Left ventricle myocardium superior (tissue), 1 donor: ENCODE results near the gene PLA2G4C. TPM values are rescaled to one million over a fixed set of nuclear protein-coding genes. Genes with fewer than 3 reads are reported as not detected.

Source experiments
- ATAC-seq: fragments of 200-7000 bp; cut with Tn5 transposase; one replicate; pipeline ENCODE4 v1.9.1; 2020; ENCODE audit warnings: mild to moderate bottlenecking, moderate library complexity
- DNase-seq: peaks from one replicate; pipeline ENCODE4 v3.0.0-alpha.2; 2020
- intact Hi-C: fragments of 100-400 bp; cut with micrococcal nuclease; formaldehyde crosslinking; loops from one replicate; pipeline ENCODE4 v1.11.0; 2022
- total RNA-seq: library from RNA; stranded (reverse); fragmentation: NEBNext Ultra II Directional; extraction: Animal tissue kit (Norgen Biotek cat#: 25700); gene quantifications from one replicate; pipeline ENCODE4 v1.2.1, GENCODE V29; 2021
- donor health status: DM: no; HTN: yes; CAD: no; lungs with severe emphysema.

Gene PLA2G4C
- total RNA-seq, 1 donor from 2014 or later, result 34.9 TPM

DNA sequence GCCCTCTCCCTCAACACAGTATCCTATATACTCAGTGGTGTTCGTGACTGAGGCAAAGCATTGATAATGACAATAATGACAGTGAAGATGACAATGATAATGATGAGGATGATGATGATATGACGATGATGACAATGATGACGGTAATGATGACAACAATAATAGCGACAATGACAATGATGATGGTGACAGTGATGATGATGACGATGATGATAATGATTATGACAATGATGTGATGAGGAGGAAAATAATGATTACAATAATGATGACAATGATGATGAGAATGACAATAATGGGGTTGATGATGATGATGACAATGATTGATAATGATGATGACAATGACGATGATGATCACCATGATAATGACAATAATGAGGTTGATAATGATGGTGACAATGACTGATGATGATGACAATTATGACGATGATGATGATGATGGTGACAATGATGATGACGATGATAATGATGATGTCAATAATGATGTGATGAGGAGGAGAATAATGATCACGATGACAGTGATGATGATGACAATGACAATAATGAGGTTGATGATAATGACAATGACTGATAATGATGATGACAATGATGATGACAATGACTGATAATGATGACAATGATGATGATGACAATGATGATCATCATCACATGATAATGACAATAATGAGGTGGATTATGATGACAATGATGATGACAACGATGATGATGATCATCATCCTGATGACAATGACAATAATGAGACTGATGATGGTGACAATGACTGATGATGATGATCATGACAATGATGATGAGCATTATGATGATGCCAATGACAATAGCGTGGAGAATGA, 99.5 kb downstream of the PLA2G4C start:
- intact Hi-C loops, result no loop called here
- no peak for ATAC-seq
- DNase-seq, result no peak

DNA sequence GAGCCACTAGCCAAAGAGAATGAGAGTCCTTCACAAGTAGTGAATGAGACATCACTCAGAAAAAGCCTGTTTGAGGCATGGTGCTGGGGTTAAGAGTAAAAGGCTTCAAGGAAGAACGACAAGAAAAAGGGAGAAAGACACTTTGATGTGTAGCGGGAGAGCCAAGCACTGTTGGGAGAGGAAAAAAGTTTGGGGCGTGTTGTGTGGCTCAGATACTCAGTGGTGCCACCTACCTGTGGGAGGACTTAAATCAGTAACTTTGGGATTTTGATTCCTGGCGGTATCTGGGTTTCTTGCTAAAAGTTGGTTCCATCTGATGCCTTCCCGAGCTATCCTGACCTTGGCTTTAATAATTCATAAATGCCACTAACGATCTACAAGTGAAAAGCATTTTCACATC, 103.9 kb downstream of the PLA2G4C start:
- intact Hi-C loops, result no loop called here
- no peak for ATAC-seq
- DNase-seq, result no peak

DNA sequence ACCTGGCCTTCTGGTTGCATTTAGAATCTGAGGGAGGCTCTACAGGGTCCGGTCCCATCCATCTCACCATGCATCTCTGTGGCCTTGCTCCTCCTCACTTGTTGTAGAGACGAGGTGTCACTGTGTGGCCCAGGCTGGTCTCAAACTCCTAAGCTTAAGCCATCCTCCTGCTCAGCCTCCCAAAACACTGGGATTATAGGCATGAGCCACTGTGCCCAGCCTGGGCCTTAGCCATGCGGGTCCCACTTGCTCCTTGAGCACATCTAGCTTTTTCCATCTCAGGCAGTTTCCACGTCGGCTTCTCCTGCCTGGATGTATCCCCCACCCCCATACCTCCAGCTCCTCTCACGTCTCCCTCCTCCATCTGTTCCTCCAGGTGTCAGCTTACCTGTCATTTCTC, 106.4 kb downstream of the PLA2G4C start:
- no peak for DNase-seq
- intact Hi-C loops, result no loop called here

DNA sequence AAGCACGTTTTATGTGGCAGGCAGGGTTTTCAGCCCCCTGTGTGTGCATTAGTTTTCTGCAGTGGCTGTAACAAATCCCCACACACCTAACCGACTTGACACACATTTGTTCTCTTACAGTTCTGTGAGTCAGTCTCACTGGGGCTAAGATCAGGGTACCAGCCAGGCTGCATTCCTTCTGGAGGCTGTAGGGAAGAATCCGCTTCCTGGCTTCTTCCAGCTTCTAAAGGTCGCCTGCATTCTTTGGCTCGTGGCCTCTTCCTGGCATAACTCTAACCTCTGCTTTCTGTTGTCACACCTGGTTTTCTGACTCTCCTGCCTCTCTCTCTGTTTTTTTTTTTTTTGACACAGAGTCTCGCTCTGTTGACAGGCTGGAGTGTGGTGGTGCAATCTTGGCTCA, 109.8 kb downstream of the PLA2G4C start:
- DNase-seq (no peak), ATAC-seq (no peak)
- intact Hi-C loops, result no loop called here

More for the DNA sequence above, 106.4 kb downstream of the PLA2G4C start:
- no peak for ATAC-seq

DNA sequence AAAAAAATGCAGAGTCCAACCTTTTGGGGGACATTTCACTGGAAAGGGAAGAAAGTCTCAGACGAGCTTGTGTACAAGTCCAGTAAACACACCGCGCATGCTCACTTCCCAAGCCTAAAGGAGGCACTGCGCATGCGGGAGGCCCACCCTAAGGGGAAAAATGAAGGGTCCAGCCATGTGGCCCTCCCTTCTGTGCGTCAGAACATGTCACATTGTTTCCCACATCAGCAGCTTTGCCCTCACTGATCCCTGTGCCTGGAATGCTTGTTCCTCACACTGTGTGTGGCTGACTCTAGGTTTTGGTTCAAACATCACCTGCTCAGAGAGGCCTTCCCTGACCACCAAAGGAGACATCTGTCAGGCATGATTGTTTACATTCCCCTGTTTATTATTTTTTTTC, 111.8 kb downstream of the PLA2G4C start:
- no peak for ATAC-seq
- DNase-seq, result no peak
- intact Hi-C loops, result no loop called here

Other genes with a start within 250 kb of the PLA2G4C start
- gene SULT2A1, start 224.5 kb downstream of the PLA2G4C start, total RNA-seq, result not detected
- gene BSPH1, start 118.6 kb downstream of the PLA2G4C start, total RNA-seq, result not detected
- gene ELSPBP1, start 116.2 kb downstream of the PLA2G4C start, total RNA-seq, result not detected
- not detected for gene CABP5, start 66.7 kb downstream of the PLA2G4C start, total RNA-seq
- 2.8 TPM for gene LIG1, start 59.5 kb upstream of the PLA2G4C start, total RNA-seq
- 7.9 TPM for gene ZSWIM9, start 59.9 kb upstream of the PLA2G4C start, total RNA-seq
- gene CARD8, start 145.1 kb upstream of the PLA2G4C start, total RNA-seq, result 31.2 TPM
- gene ZNF114, start 159.3 kb upstream of the PLA2G4C start, total RNA-seq, result 0.10 TPM
- 33.8 TPM for gene EMP3, start 214.7 kb upstream of the PLA2G4C start, total RNA-seq